Muscle layer of colon (tissue), 2 donors: Measurements from ENCODE around the gene AQP1.

ENCODE experiments used
- H3K27ac ChIP-seq: one replicate; pipeline ENCODE4 v1.7.0; 2013; ENCODE audit warnings: low read depth, mild to moderate bottlenecking, low read length, moderate library complexity
- H3K27me3 ChIP-seq, 2 donors: one replicate each; pipeline ENCODE4 v1.7.0; 2013; ENCODE audit warnings: low read length in 2 of 2, mild to moderate bottlenecking in 2 of 2; ENCODE audit not compliant: insufficient read depth in 2 of 2, control insufficient read depth in 1 of 2
- H3K36me3 ChIP-seq: one replicate; pipeline ENCODE4 v1.7.0; 2013; ENCODE audit warnings: mild to moderate bottlenecking, low read length; ENCODE audit not compliant: insufficient read depth
- H3K4me1 ChIP-seq: one replicate; pipeline ENCODE4 v1.7.0; 2013; ENCODE audit warnings: mild to moderate bottlenecking, low read length; ENCODE audit not compliant: insufficient read depth
- H3K4me3 ChIP-seq, 2 donors: one replicate each; pipeline ENCODE4 v1.7.0; 2013; ENCODE audit warnings: low read length in 2 of 2, low read depth in 1 of 2, mild to moderate bottlenecking in 1 of 2, moderate library complexity in 1 of 2
- H3K9ac ChIP-seq: one replicate; pipeline ENCODE4 v1.7.0; 2013; ENCODE audit warnings: low read length
- H3K9me3 ChIP-seq: one replicate; pipeline ENCODE4 v1.7.0; 2013; ENCODE audit warnings: mild to moderate bottlenecking, low read length
- donor health status: abdominal sarcoma.
- donor health status: Adenocarcinoma of cecum.

The AQP1 gene

GRCh38 chr7:30971840-30972563 is 60.3 kb downstream of the AQP1 start:
- Histone ChIP-seq H3K4me1 (no peaks in the 10 kb centered on the region), H3K9ac (no peak overlapping the region), H3K27me3 (peaks cover 0 to 3% of the 10 kb centered on the region in 2 donors), H3K27ac (no peak overlapping the region), H3K4me3 (no peak overlapping the region), H3K9me3 (no peaks in the 10 kb centered on the region), H3K36me3 (no peaks in the 10 kb centered on the region)

DNA sequence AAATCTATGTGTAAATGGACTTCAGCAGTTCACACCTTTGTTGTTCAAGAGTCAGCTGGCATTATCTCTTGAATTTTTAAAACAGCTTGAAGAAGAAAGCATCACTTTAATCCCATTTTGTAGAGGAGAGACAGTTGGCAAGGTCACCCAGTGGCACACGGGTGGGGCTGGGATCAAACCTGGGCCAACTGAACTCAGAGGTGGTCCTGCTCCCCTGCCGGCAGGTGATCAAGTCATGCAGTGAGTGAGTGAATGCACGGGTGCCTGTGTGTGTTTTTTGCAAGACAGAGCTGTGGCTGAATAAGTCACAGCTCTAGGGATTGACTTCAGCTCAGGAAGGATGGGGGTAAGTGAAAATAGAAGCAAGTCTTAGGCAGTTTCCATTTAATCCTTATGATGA is 61.6 kb downstream of the AQP1 start:
- Histone ChIP-seq H3K36me3 (no peaks in the 10 kb centered on the region), H3K27me3 (peaks cover 0 to 3% of the 10 kb centered on the region in 2 donors), H3K4me1 (no peaks in the 10 kb centered on the region), H3K4me3 (no peak overlapping the region), H3K9ac (no peak overlapping the region), H3K27ac (no peak overlapping the region), H3K9me3 (no peaks in the 10 kb centered on the region)

DNA sequence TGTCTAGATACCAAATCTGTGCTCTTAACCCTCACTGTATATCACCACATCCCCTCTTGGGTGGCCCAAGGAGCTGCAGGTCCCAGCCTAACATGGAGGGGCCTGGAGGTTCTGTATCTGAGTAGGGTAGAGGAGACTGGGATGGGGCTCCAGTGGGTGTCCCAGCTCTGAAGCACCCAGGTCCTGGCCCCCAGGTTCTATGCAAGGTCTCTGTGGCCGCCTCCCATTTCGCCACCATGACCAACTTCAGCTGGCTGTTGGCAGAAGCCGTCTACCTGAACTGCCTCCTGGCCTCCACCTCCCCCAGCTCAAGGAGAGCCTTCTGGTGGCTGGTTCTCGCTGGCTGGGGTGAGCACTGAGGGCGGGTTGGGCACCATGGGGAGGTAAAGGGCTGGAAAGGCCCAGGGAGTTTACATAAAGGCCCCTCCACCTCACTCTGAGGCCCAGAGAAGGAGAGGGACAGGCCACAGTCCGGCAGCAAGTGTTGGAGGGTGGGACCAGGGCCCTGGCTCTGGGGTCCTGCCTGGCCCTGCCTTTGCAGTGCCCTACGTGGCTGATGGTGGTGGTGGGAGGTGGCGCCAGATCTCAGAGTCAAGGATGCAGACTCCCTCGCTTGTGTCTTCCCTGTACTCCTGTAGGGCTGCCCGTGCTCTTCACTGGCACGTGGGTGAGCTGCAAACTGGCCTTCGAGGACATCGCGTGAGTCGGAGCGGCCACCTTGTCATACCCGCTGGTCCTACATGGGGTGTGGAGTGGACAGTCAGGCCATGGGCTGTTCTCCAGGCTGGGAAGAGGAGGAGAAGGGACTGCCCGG is 62.3 kb downstream of the AQP1 start:
- no peaks in the 10 kb centered on the region for H3K9me3 ChIP-seq
- no peak overlapping the region for H3K4me3 ChIP-seq
- no peaks in the 10 kb centered on the region for H3K4me1 ChIP-seq
- no peak overlapping the region for H3K27ac ChIP-seq
- no peak overlapping the region for H3K9ac ChIP-seq
- H3K36me3 ChIP-seq, result no peaks in the 10 kb centered on the region
- H3K27me3 ChIP-seq, result peaks cover 0 to 3% of the 10 kb centered on the region in 2 donors

DNA sequence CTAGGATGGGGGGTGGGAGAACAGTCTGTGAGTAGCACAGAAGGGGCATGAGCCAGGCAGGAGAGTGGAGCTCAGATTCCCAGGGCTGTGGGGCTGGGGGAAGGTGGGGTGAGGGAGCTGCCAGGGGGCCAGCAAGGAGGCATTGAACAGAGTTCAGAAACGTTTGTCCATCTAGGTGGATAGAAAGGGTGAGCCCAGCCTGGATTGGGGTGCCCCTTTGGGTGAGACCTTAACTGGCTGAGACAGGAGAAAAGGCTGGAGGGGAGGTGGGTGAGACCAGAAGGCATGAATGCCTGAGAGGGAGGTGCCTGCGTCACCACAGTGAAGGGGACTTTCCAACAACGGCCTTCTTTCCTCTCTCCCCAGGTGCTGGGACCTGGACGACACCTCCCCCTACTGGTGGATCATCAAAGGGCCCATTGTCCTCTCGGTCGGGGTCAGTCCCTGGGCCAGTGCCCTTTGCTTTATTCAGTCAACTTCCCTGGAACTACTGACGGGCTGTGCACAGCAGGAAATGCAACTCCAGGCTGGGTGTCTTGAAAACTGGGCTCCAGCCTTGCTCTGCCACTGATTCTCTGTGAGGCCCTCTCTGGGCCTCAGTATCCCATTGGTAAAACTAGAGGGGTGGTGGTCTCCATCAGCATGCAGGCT is 63.1 kb downstream of the AQP1 start:
- Histone ChIP-seq H3K27me3 (peaks cover 0 to under 1% of the 10 kb centered on the region in 2 donors), H3K36me3 (no peaks in the 10 kb centered on the region), H3K4me3 (no peak overlapping the region), H3K4me1 (no peaks in the 10 kb centered on the region), H3K9ac (no peak overlapping the region), H3K9me3 (no peaks in the 10 kb centered on the region), H3K27ac (no peak overlapping the region)
